ENCODE measurements around the gene KATNAL2. TPM values are rescaled to one million over a fixed set of nuclear protein-coding genes. Genes with fewer than 3 reads are reported as not detected.
"Not testable (repeated sequence)": the region's sequence is repeated elsewhere in the genome, so short reads cannot be mapped to it uniquely, and the experiment has no call there.

Gene KATNAL2
- total RNA-seq, 1 donor: 4.3 TPM

DNA sequence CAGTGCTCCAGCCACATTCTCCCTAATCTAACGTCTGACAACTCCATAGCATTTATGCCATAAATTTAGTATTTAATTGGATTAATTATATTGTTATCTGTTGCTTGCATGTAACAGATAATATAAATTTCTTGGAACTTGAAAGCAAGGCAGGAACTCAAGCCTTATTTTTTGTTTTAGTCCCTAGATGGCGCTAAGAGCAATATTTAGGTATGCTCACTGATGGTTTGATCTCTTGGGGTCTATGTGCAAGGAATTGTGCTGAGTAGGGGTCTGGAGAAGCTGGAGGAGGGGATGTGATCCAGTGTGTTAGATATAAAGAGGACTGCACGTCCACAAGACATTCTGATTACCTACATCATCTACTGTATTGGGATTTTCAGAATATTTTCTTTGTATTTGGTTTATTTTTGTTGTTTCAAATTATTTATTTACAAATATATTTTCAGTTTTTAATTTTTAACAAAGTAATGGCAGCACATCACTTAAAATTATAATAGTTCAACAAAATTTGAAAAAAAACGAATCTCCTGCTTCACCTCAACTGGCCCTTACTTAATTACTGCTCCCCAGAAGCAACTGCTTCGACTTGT, 32.8 kb downstream of the KATNAL2 start:
- Histone ChIP-seq H3K27ac (ENCODE audit: low read depth, low read length) (no peak overlapping the region), H3K27me3 (ENCODE audit: insufficient read depth, low read length) (no peaks in the 10 kb centered on the region), H4K20me1 (ENCODE audit: insufficient read depth, low read length) (no peaks in the 10 kb centered on the region), H2AFZ (ENCODE audit: low read length) (no peak overlapping the region), H3K4me2 (ENCODE audit: insufficient read depth, low read length) (no peak overlapping the region), H3K9me3 (ENCODE audit: low read depth, low read length) (no peaks in the 10 kb centered on the region), H3K79me2 (ENCODE audit: insufficient read depth, low read length) (no peaks in the 10 kb centered on the region), H3K4me1 (ENCODE audit: insufficient read depth, low read length) (peaks cover 7% of the 10 kb centered on the region), H3K4me3 (ENCODE audit: insufficient read depth, low read length) (no peak overlapping the region), H3K36me3 (ENCODE audit: insufficient read depth, low read length) (no peaks in the 10 kb centered on the region)
- peak; percentile 58 for TF ChIP-seq CTCF (IDR thresholded peaks at IDR 0.05; ENCODE audit: extremely low read depth, low read depth, low read length)
- peak; percentile 66 for DNase-seq (ENCODE audit: insufficient read length, low spot score, missing footprints)

DNA sequence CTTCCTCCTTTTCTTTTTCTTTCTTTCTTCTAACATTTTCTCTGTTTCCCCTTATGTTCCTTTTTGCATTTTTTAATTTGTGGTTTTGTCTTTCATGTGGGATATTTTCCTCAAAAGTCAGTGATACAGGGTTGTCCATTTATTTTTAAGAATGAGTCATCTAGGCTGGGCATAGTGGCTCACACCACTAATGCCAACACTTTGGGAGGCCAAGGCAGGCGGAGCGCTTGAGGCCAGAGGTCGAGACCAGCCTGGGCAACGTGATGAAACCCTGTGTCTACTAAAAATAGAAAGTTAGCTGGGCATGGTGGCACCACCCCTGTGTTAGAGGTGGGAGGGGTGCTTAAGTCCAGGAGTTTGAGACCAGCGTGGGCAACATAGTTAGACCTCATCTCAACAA, 35.8 kb downstream of the KATNAL2 start:
- no peaks in the 10 kb centered on the region for H3K79me2 ChIP-seq (ENCODE audit: insufficient read depth, low read length)
- no peak for TF ChIP-seq CTCF (IDR thresholded peaks at IDR 0.05; ENCODE audit: extremely low read depth, low read depth, low read length)

DNA sequence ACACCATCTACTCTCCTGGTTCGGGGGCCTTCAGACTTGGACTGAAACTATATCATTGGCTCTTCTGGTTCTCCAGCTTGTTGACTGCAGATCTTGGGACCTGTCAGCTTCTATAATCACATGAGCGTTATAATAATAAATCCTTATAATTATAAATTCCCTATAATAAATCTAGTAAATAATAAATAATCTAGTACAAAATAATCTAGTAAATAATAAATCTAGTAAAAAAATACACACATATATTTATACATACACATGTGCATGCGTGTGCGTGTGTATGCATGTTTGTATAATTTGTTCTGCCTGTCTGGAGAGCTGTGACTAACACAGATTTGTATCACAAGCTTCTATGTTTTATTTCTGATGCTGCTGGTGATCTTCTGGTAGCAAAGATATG, 40.8 kb downstream of the KATNAL2 start:
- DNase-seq (ENCODE audit: insufficient read length, low spot score, missing footprints): no peak
- Histone ChIP-seq H3K4me1 (ENCODE audit: insufficient read depth, low read length) (no peaks in the 10 kb centered on the region), H3K79me2 (ENCODE audit: insufficient read depth, low read length) (no peaks in the 10 kb centered on the region), H3K27me3 (ENCODE audit: insufficient read depth, low read length) (no peaks in the 10 kb centered on the region), H3K27ac (ENCODE audit: low read depth, low read length) (no peak overlapping the region), H2AFZ (ENCODE audit: low read length) (no peak overlapping the region), H4K20me1 (ENCODE audit: insufficient read depth, low read length) (no peaks in the 10 kb centered on the region), H3K36me3 (ENCODE audit: insufficient read depth, low read length) (no peaks in the 10 kb centered on the region), H3K9me3 (ENCODE audit: low read depth, low read length) (no peaks in the 10 kb centered on the region), H3K4me2 (ENCODE audit: insufficient read depth, low read length) (no peak overlapping the region), H3K4me3 (ENCODE audit: insufficient read depth, low read length) (no peak overlapping the region)
- no peak for TF ChIP-seq CTCF (IDR thresholded peaks at IDR 0.05; ENCODE audit: extremely low read depth, low read depth, low read length)

More for the DNA sequence above, 35.8 kb downstream of the KATNAL2 start:
- Histone ChIP-seq H3K9me3 (ENCODE audit: low read depth, low read length) (no peaks in the 10 kb centered on the region), H3K27ac (ENCODE audit: low read depth, low read length) (no peak overlapping the region), H4K20me1 (ENCODE audit: insufficient read depth, low read length) (no peaks in the 10 kb centered on the region), H3K4me1 (ENCODE audit: insufficient read depth, low read length) (no peaks in the 10 kb centered on the region), H3K27me3 (ENCODE audit: insufficient read depth, low read length) (no peaks in the 10 kb centered on the region), H3K4me3 (ENCODE audit: insufficient read depth, low read length) (no peak overlapping the region), H2AFZ (ENCODE audit: low read length) (no peak overlapping the region), H3K36me3 (ENCODE audit: insufficient read depth, low read length) (no peaks in the 10 kb centered on the region), H3K4me2 (ENCODE audit: insufficient read depth, low read length) (no peak overlapping the region)
- no peak for DNase-seq (ENCODE audit: insufficient read length, low spot score, missing footprints)

DNA sequence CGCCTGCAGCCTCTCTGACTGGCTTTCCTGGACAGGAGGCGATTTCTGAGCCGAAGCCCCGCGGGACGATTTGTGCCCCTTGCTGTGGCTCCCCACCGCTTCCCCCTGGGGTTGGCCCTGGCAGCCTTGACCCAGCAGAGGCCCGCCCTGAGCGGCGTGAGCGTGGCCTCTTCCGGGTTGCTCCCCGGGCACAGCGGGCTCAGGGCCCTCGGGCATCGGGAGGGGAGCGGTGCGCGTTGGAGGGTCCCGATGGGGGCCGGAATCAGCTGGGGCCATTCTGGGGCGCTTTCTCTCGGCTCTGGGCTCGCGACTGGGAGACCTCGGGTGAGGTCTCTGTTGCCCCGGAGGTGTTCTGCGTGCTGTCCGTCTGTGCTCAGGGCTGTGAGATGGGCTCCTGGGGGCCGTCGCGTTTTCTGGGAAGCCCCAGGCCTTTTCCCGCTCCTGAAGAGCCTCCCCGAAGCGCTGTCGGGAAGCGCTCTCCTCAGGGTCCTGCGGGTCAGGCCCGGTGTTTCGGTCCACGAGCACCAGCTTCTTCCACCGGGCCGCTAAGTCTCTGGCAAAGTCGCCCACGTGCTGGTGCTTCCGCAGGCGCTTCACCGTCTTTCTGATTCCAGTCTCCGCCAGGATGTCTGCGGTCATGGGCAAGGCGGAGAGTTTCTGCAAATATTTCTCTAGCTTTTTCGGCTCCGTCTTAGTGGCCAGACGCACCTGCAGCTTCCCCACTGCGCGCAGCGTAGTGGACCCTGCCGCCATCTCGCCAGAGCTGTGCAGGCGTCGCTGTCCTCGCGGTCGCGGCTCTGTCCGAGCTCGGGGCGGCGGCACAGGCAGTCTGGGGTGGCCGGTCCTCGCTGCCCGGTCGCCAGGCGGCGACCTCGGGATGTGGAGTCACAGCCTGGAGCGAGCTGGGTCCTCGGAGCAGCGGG, 46.5 kb downstream of the KATNAL2 start:
- not testable (repeated sequence) for H4K20me1 ChIP-seq (ENCODE audit: insufficient read depth, low read length); H2AFZ ChIP-seq (ENCODE audit: low read length); H3K27me3 ChIP-seq (ENCODE audit: insufficient read depth, low read length); H3K9me3 ChIP-seq (ENCODE audit: low read depth, low read length); H3K4me3 ChIP-seq (ENCODE audit: insufficient read depth, low read length); H3K4me1 ChIP-seq (ENCODE audit: insufficient read depth, low read length); H3K4me2 ChIP-seq (ENCODE audit: insufficient read depth, low read length); H3K36me3 ChIP-seq (ENCODE audit: insufficient read depth, low read length); DNase-seq (ENCODE audit: insufficient read length, low spot score, missing footprints); H3K79me2 ChIP-seq (ENCODE audit: insufficient read depth, low read length); H3K27ac ChIP-seq (ENCODE audit: low read depth, low read length)

DNA sequence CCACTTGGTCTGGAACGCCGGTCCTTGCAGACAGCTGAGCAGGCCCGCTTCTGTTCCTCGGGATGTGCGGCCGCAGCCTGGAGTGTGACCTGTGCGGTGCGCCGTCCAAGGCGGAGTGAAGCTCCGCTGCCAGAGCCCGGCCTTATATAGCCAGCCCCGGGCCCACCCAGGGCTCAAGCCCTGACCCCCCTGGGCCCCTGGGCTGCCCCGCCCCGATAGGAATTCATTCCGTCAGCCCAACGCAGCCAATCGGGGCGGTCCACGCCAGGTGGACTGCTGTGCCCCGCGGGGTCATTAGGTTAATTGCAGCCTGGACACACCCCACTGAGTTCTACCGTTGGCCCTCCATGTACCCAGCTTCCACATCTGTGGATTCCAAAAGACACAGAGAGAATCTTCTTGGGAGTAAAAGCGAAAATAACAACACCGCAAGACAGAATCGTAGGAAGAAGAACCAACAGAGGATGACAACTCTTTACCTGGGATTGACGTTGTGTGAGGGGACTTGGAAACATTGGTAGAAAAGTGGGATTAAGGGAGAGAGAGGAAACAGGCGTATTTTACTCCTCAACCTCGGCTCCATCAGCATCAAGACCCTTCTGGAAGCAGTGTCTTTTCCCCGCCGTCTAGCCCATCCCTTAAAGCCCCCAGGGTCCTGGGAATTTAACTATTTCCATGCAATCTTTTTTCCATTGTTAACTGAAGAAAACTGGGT, 47.3 kb downstream of the KATNAL2 start:
- not testable (repeated sequence) for H2AFZ ChIP-seq (ENCODE audit: low read length); H3K79me2 ChIP-seq (ENCODE audit: insufficient read depth, low read length); H3K27ac ChIP-seq (ENCODE audit: low read depth, low read length); DNase-seq (ENCODE audit: insufficient read length, low spot score, missing footprints); H3K4me1 ChIP-seq (ENCODE audit: insufficient read depth, low read length); H3K4me3 ChIP-seq (ENCODE audit: insufficient read depth, low read length); H3K9me3 ChIP-seq (ENCODE audit: low read depth, low read length); H3K4me2 ChIP-seq (ENCODE audit: insufficient read depth, low read length); H3K27me3 ChIP-seq (ENCODE audit: insufficient read depth, low read length); H3K36me3 ChIP-seq (ENCODE audit: insufficient read depth, low read length); H4K20me1 ChIP-seq (ENCODE audit: insufficient read depth, low read length)

GRCh38 chr18:46966266-46966665, 48.9 kb downstream of the KATNAL2 start:
- not testable (repeated sequence) for H2AFZ ChIP-seq (ENCODE audit: low read length); H3K4me3 ChIP-seq (ENCODE audit: insufficient read depth, low read length); H3K79me2 ChIP-seq (ENCODE audit: insufficient read depth, low read length); H4K20me1 ChIP-seq (ENCODE audit: insufficient read depth, low read length); H3K9me3 ChIP-seq (ENCODE audit: low read depth, low read length); H3K27me3 ChIP-seq (ENCODE audit: insufficient read depth, low read length); H3K36me3 ChIP-seq (ENCODE audit: insufficient read depth, low read length); H3K4me2 ChIP-seq (ENCODE audit: insufficient read depth, low read length); DNase-seq (ENCODE audit: insufficient read length, low spot score, missing footprints); H3K4me1 ChIP-seq (ENCODE audit: insufficient read depth, low read length); H3K27ac ChIP-seq (ENCODE audit: low read depth, low read length)
